DMS53 treated with DMSO at 0.1 percent for 48 hours (cell line): ENCODE results near the gene GLIS1.

Experiments
- DNase-seq: peaks from one replicate; lab custom pipeline; 2025; ENCODE audit not compliant: unreplicated experiment; lab: John Stamatoyannopoulos, UW

GLIS1 gene

GRCh38 chr1:53583021-53583867, 155.7 kb downstream of the GLIS1 start:
- no peak for DNase-seq

GRCh38 chr1:53582211-53583020, 156.5 kb downstream of the GLIS1 start:
- no peak for DNase-seq

- no peak for DNase-seq
Measured at GRCh38 chr1:53581476-53581875, 157.5 kb downstream of the GLIS1 start.

- no peak for DNase-seq
Measured at GRCh38 chr1:53580739-53581475, 158.1 kb downstream of the GLIS1 start.

- DNase-seq = no peak
Measured at GRCh38 chr1:53580009-53580400, 159.0 kb downstream of the GLIS1 start.

GRCh38 chr1:53579221-53580008, 159.5 kb downstream of the GLIS1 start:
- DNase-seq = no peak

GRCh38 chr1:53578358-53578757, 160.6 kb downstream of the GLIS1 start:
- no peak for DNase-seq

GRCh38 chr1:53577761-53578100, 161.2 kb downstream of the GLIS1 start:
- DNase-seq = no peak

GRCh38 chr1:53576866-53577760, 161.9 kb downstream of the GLIS1 start:
- DNase-seq = no peak

GRCh38 chr1:53576381-53576801, 162.6 kb downstream of the GLIS1 start:
- DNase-seq = no peak

GRCh38 chr1:53575955-53576320, 163.0 kb downstream of the GLIS1 start:
- DNase-seq = no peak

- DNase-seq = no peak
Measured at GRCh38 chr1:53575141-53575954, 163.6 kb downstream of the GLIS1 start.

- no peak for DNase-seq
Measured at GRCh38 chr1:53574621-53575020, 164.3 kb downstream of the GLIS1 start.

- no peak for DNase-seq
Measured at GRCh38 chr1:53573931-53574330, 165.0 kb downstream of the GLIS1 start.

GRCh38 chr1:53573522-53573921, 165.4 kb downstream of the GLIS1 start:
- no peak for DNase-seq

GRCh38 chr1:53572815-53573173, 166.2 kb downstream of the GLIS1 start:
- no peak for DNase-seq

GRCh38 chr1:53572065-53572814, 166.7 kb downstream of the GLIS1 start:
- peak; percentile 35 for DNase-seq

- no peak for DNase-seq
Measured at GRCh38 chr1:53568540-53568939, 170.4 kb downstream of the GLIS1 start.
